Osteocyte (in vitro differentiated cells): ENCODE results near the gene EPOP. TPM values are rescaled to one million over a fixed set of nuclear protein-coding genes. Genes with fewer than 3 reads are reported as not detected.
A peak's percentile ranks its signal among the peaks of the same experiment; 100 is the strongest.

Experiments used
- DNase-seq: peaks from one replicate; pipeline ENCODE4 v3.0.0; 2021; ENCODE audit warnings: mixed read lengths; ENCODE audit not compliant: unreplicated experiment; ENCODE audit errors: extremely low spot score
- H3K27ac Mint-ChIP-seq: one replicate; pipeline ENCODE4 v1.8.0; 2021; ENCODE audit warnings: mild to moderate bottlenecking, mixed read lengths; ENCODE audit not compliant: unreplicated experiment
- H3K27me3 Mint-ChIP-seq: one replicate; pipeline ENCODE4 v1.8.0; 2021; ENCODE audit warnings: mixed read lengths; ENCODE audit not compliant: unreplicated experiment
- H3K36me3 Mint-ChIP-seq: one replicate; pipeline ENCODE4 v1.8.0; 2021; ENCODE audit warnings: mixed read lengths; ENCODE audit not compliant: unreplicated experiment
- H3K4me1 Mint-ChIP-seq: one replicate; pipeline ENCODE4 v1.8.0; 2021; ENCODE audit warnings: mixed read lengths; ENCODE audit not compliant: unreplicated experiment
- H3K4me3 Mint-ChIP-seq: one replicate; pipeline ENCODE4 v1.8.0; 2021; ENCODE audit warnings: mild to moderate bottlenecking, moderate library complexity, mixed read lengths; ENCODE audit not compliant: unreplicated experiment
- H3K9me3 Mint-ChIP-seq: one replicate; pipeline ENCODE4 v1.8.0; 2021; ENCODE audit warnings: mixed read lengths; ENCODE audit not compliant: unreplicated experiment
- total RNA-seq: library from RNA; stranded (reverse); gene quantifications from 2 replicates; pipeline ENCODE4 v1.2.1, GENCODE V29; 2021
- TF ChIP-seq, protein P1 (sequence below): fragments of 200-600 bp; sonication (generic); IDR thresholded peaks from 2 replicates; pipeline ENCODE4 v1.5.0; 2021; ENCODE audit warnings: antibody characterized with exemption, mild to moderate bottlenecking, moderate library complexity

The EPOP gene
- total RNA-seq, 1 donor from 2014 or later, result 1.0 TPM

DNA sequence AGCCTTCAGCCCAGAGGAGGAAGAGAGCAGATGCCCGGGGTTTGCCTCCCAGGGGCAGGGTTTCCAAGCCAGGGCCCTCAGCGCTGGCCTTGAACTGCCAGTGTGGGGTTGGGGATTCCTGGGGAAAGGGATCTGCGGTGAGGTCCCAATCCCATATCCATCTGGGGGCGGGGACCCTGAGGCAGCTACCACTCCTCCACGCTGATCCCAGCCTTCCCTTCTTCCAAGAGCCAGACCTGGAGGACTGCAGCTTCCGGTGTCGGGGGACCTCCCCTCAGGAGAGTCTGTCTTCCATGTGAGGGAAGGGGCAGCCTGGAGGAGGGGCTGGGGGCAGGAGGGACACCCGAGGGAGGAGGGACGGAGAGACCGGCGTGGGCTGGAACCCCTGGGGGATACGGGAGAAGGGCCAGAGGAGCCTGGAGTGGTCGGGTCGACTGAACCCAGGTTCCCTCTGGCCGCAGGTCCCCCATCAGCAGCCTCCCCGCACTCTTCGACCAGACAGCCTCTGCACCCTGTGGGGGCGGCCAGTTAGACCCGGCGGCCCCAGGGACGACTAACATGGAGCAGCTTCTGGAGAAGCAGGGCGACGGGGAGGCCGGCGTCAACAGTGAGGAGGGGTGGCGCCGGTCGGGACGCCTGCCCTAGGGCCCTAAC, 44.7 kb upstream of the EPOP start:
- H3K27ac Mint-ChIP-seq, result no peak overlapping the region
- peaks cover 19% of the 10 kb centered on the region for H3K36me3 Mint-ChIP-seq
- no peak overlapping the region for H3K4me3 Mint-ChIP-seq
- no peak for DNase-seq
- no peaks in the 10 kb centered on the region for H3K27me3 Mint-ChIP-seq
- TF ChIP-seq, protein P1, sequence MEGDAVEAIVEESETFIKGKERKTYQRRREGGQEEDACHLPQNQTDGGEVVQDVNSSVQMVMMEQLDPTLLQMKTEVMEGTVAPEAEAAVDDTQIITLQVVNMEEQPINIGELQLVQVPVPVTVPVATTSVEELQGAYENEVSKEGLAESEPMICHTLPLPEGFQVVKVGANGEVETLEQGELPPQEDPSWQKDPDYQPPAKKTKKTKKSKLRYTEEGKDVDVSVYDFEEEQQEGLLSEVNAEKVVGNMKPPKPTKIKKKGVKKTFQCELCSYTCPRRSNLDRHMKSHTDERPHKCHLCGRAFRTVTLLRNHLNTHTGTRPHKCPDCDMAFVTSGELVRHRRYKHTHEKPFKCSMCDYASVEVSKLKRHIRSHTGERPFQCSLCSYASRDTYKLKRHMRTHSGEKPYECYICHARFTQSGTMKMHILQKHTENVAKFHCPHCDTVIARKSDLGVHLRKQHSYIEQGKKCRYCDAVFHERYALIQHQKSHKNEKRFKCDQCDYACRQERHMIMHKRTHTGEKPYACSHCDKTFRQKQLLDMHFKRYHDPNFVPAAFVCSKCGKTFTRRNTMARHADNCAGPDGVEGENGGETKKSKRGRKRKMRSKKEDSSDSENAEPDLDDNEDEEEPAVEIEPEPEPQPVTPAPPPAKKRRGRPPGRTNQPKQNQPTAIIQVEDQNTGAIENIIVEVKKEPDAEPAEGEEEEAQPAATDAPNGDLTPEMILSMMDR, result no peak
- H3K4me1 Mint-ChIP-seq, result peaks cover 3% of the 10 kb centered on the region
- H3K9me3 Mint-ChIP-seq, result no peaks in the 10 kb centered on the region

DNA sequence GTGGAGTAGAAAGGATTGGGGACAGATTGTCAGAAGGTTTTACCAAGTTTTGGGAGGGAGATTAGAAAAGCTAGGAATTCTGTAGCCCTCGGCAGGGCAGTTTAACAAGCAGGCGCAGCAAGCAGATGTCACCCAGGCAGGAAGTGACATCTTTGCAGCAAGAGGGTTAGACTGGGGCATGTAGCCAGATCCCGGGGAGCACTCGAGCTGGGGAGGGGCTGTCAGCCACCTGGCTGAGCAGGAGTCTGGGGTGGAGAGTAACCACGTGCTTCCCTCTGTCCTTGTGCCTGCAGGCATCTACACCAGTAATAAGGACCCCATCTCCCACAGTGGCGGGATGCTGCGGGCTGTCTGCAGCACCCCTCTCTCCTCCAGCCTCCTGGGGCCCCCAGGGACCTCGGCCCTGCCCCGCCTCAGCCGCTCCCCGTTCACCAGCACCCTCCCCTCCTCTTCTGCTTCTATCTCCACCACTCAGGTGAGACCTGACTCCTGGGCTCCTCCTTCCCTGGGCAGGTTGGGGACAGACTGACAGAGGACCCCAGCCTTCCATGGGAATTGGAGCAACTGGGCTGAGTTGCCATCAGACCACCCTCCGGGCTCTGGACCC, 42.5 kb upstream of the EPOP start:
- H3K36me3 Mint-ChIP-seq, result peaks cover 20% of the 10 kb centered on the region

DNA sequence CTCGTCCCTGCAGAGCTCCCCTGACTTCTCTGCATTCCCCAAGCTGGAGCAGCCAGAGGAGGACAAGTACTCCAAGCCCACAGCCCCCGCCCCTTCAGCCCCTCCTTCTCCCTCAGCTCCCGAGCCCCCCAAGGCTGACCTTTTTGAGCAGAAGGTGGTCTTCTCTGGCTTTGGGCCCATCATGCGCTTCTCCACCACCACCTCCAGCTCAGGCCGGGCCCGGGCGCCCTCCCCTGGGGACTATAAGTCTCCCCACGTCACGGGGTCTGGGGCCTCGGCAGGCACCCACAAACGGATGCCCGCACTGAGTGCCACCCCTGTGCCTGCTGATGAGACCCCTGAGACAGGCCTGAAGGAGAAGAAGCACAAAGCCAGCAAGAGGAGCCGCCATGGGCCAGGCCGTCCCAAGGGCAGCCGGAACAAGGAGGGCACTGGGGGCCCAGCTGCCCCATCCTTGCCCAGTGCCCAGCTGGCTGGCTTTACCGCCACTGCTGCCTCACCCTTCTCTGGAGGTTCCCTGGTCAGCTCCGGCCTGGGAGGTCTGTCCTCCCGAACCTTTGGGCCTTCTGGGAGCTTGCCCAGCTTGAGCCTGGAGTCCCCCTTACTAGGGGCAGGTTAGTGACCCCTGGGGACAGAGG, 41.7 kb upstream of the EPOP start:
- DNase-seq, result no peak
- Mint-ChIP-seq H3K4me1 (no peaks in the 10 kb centered on the region), H3K27ac (no peak overlapping the region), H3K4me3 (no peak overlapping the region), H3K27me3 (no peaks in the 10 kb centered on the region), H3K9me3 (no peaks in the 10 kb centered on the region), H3K36me3 (peaks cover 22% of the 10 kb centered on the region)
- TF ChIP-seq, protein P1, result no peak

More for the DNA sequence above, 42.5 kb upstream of the EPOP start:
- no peak overlapping the region for H3K4me3 Mint-ChIP-seq
- no peaks in the 10 kb centered on the region for H3K27me3 Mint-ChIP-seq
- H3K4me1 Mint-ChIP-seq, result no peaks in the 10 kb centered on the region
- DNase-seq, result no peak
- TF ChIP-seq, protein P1, result no peak
- H3K27ac Mint-ChIP-seq, result no peak overlapping the region
- H3K9me3 Mint-ChIP-seq, result no peaks in the 10 kb centered on the region

DNA sequence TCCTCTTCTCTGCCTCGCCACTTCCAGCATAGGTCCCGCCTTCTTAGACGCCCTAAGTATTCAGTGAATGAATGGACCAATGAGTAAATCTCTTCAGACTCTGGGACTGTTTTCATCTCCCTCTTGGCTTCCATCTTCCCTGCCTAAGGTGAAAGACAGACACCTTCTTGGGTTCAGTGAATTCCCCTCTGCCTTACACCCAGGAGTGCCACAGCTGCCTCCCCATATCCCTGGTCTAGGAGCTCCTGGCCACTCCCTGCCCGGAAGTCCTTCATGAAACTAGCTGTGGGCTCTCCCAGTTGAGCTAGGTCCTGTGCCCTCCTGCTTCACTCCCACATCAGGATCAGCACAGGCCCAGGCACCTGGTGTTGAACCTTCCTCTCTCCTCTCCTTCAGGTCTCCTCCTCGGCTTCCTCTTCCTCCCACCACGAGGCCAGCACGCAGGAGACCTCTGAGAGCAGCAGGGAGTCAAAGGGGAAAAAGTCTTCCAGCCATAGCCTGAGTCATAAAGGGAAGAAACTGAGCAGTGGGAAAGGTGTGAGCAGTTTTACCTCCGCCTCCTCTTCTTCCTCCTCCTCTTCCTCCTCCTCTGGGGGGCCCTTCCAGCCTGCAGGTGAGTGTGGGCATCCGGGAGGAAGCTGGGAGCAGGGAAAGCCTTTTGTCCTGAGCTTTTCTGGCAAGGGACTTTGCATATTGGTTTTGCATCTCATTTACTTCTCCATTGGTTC, 40.6 kb upstream of the EPOP start:
- Mint-ChIP-seq H3K27me3 (no peaks in the 10 kb centered on the region), H3K9me3 (no peaks in the 10 kb centered on the region), H3K36me3 (peaks cover 23% of the 10 kb centered on the region), H3K4me1 (no peaks in the 10 kb centered on the region), H3K4me3 (no peak overlapping the region), H3K27ac (peak overlapping the region; percentile 40)
- TF ChIP-seq, protein P1, result no peak
- DNase-seq, result no peak
